Stimulated activated CD8-positive, alpha-beta memory T cell treated with anti-CD3 and anti-CD28 coated beads, Interleukin-15, amount 100 ng/mL, for 1 hour (primary cell): ENCODE measurements around the gene ATXN1.
"Not testable (repeated sequence)": the region's sequence is repeated elsewhere in the genome, so short reads cannot be mapped to it uniquely, and the experiment has no call there.

Experiments used
- DNase-seq: peaks from one replicate; pipeline ENCODE4 v3.0.0-alpha.2; 2020; ENCODE audit warnings: low read depth

ATXN1 gene

DNA sequence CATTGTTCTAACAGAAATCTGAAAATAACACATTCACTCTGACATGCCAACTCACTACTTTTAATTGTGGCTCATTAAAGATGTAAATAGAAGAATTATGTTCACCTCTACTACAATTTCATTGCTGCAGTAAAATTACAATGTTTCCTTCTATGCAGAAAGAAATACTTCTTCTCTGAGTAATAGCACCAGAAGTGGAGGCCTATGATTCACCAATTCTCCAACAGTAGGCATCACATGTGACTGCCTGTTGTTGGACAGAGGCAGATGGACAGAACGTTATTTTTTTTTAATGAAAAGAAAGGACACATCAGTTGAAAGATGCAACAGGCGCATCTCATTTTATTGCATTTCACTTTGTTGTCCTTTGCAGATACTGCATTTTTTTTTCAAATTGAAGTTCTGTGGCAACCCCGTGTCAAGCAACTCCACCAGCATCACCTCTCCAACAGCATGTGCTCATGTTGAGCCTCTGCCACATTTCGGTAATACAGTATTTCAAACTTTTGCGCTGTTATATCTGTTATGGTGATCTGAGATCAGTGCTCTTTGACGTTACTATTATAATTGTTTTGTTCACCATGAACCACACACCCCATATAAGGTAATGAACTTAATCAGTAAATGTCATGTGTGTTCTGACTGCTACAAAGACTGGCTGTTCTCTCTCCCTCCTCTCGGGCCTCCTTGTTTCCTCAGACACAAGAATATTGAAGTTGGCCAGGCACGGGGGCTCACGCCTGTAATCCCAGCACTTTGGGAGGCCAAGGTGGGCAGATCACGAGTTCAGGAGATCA is 121.4 kb downstream of the ATXN1 start:
- no peak for DNase-seq

DNA sequence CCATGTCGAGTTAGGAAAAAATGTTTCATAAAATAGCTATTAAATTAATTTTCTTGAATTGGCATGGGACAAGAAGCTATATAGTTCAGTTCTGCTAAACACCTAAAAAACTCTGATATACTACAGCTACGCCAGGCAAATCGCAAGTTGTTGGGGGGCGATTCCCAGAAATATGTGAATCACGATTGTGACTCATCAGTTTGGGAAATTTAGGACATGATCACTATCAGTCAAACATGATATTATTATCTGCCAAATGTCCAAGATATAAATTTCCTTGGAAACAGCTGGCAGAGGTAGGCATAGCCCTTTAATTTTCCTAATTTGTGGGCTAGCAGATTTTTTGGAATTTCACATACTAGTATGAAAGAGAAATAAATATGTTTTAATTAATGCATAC is 123.6 kb downstream of the ATXN1 start:
- no peak for DNase-seq

GRCh38 chr6:16635810-16636602 is 125.3 kb downstream of the ATXN1 start:
- DNase-seq, result no peak

DNA sequence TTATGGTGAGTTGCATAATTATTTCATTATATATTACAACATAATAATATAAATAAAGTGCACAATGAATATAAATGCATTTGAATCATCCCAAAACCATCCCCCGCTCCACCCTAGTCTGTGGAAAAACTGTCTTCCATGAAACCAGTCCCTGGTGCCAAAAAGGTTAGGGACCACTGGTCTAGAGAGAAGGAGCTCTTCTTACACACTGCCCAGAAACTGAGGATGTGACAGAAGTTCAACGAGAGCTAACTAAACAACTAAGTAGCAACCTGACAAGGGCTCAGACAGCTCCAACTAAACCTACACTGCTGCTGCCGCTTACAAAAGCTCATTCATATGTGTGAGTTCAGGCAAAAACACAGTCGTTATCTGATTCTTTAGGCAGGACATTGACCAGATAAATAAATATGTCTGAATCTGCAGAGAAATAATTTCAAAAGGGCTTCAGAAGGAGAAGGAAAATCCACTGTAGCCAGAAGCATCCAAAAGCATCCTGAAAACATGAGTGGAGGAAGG is 125.9 kb downstream of the ATXN1 start:
- DNase-seq, result no peak

DNA sequence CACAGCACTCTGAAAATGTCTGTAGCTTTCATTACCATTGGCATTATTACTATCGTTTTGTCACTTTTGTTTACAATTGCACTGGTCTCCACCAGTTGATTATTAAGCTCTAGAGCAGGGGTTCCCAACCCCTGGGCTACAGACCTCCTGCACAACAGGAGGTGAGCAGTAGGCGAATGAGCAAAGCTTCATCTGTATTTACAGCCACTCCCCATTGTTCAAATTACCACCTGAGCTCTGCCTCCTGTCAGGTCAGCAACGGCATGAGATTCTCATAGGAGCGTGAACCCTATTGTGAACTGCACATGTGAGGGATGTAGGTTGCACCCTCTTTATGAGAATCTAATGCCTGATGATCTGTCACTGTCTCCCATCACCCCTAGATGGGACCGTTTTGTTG is 126.4 kb downstream of the ATXN1 start:
- no peak for DNase-seq

- no peak for DNase-seq
Observed at GRCh38 chr6:16633961-16634360, 127.3 kb downstream of the ATXN1 start.

- DNase-seq, result no peak
Observed at GRCh38 chr6:16633465-16633864, 127.8 kb downstream of the ATXN1 start.

GRCh38 chr6:16632101-16632500 is 129.2 kb downstream of the ATXN1 start:
- DNase-seq, result no peak

DNA sequence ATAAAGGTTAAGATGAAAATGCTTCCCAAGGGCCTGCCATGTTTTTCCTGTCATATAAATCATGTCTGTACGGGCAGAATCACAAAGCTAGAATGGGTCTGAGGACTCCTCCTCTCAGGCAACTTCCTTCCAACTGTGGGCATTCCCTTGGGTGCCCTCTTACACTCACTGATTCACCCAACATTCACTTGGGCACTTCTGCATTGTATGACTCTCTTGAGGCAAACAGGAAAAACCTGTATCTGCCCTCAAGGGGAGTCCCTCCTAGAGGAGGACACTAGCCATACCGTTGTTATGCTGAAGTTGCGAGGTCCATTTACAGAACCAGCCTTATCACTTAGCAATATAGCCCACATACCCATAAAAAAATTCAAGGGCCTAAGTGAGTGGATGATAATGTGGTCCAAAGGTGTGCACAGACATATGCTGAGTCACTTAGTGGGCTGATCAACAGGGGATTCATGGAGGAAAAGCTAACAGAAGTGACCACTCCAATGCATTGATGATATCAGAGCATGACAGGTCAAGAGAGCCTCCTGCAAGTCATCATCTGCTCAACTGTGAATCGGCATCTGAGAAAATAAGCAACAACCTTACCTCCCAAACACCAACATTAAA is 131.1 kb downstream of the ATXN1 start:
- DNase-seq, result no peak

- not testable (repeated sequence) for DNase-seq
Observed at GRCh38 chr6:16628580-16628979, 132.7 kb downstream of the ATXN1 start.

GRCh38 chr6:16626650-16627049 is 134.6 kb downstream of the ATXN1 start:
- no peak for DNase-seq

GRCh38 chr6:16625291-16626265 is 135.7 kb downstream of the ATXN1 start:
- DNase-seq, result no peak

DNA sequence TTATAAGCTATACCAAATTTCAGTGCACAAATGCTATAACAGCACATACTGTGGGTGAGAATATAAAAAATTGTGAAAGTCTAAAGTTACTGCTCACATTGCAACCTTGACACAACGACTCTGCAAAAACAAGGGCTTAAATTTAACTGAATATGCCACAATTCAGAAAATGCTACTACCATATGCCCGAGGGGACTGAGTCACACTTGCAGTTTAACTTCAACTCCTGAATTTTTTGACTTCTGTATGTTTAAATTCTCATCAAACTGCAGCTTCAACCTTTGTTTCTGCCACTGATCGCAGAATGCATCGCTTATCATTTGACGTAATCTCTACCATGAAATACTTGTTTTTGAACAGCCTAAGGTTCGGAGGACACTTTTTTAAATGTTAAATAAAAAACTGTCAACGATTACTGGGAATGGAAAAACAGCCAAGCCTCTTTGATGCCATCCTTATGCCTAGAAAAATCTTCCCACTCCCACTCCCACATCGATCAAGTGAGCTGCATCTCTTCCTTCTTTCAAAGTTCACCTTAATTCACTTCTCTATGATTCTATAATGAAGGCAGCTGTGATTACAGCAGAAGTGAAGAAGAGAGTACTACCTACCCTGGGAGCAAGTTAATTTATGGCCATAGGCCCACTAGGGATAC is 136.5 kb downstream of the ATXN1 start:
- DNase-seq, result no peak

- DNase-seq, result no peak
Observed at GRCh38 chr6:16623731-16624130, 137.5 kb downstream of the ATXN1 start.

GRCh38 chr6:16623029-16623653 is 138.1 kb downstream of the ATXN1 start:
- DNase-seq, result no peak

DNA sequence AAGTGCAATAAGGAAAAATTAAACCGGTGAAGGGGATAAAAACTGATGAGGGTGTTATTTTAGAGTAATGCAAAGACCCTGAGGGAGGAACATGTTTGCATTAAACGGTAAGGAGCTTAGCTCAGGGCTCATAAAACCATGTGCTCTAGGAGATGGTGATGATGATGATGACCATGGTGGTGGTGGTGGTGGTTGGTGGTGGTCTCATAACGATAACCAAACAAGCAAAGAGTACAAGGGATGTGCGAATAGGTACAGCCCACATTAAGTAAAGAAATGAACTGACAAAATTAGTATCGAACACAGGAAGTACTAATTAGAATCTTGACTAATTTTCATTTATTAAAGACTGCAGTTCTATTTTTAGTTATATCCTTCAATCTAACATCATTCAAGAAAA is 139.1 kb downstream of the ATXN1 start:
- no peak for DNase-seq

GRCh38 chr6:16621002-16621401 is 140.3 kb downstream of the ATXN1 start:
- no peak for DNase-seq

- DNase-seq, result no peak
Observed at GRCh38 chr6:16619777-16620176, 141.5 kb downstream of the ATXN1 start.

GRCh38 chr6:16618962-16619361 is 142.3 kb downstream of the ATXN1 start:
- no peak for DNase-seq

- not testable (repeated sequence) for DNase-seq
Observed at GRCh38 chr6:16615215-16615614, 146.0 kb downstream of the ATXN1 start.
